GM08714 (cell line): ENCODE measurements around the gene MTRF1L.

Experiments
- H3K4me3 ChIP-seq: fragments of 200-500 bp; sonication (Bioruptor generic); 2 replicates; pipeline ENCODE4 v1.5.1; 2014; ENCODE audit warnings: mild to moderate bottlenecking, low read length, inconsistent platforms
- ZNF274 ChIP-seq: IDR thresholded peaks from 2 replicates; pipeline ENCODE4 v1.6.1; 2012; ENCODE audit warnings: mild to moderate bottlenecking, low read depth, low read length

The MTRF1L gene

DNA sequence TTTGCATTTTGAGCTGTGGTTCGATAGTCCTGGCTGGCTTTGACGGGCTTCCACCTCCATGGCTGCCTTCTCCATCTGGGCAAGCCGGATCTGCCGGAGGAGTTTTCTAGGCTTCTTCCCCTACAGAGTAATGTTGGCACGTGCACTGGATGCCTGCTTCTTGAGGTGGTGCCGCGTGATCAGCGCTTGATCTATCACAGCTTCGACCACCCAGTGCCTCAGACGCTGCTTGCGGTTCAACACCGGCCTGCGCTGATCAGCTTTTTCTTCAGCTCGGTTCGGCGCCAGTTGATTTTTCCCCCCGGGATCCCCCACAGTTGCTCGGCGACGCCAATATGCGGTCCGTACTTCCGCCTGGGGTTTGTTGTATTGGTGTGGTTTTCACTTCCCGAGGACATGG lies 43.2 kb downstream of the MTRF1L start:
- TF ChIP-seq ZNF274 = no peak
- H3K4me3 ChIP-seq = no peak overlapping the region

DNA sequence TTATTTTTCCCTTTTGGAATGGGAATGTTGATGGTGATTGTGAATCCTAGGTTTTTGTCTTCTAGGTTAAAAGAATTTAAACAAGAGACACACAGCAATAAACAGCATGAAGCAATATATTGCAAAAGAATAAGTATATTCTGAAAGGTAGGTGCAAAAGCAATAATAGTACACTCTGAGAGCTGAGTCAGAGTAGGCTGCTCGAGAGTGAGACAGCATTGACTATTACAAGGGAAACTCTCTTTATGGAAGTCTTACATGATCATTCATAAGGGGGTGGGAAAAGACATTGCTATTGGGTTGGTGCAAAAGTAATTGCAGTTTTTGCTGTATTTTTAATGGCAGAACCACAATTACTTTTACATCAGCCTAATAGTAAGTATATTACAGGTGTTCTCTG lies 44.7 kb downstream of the MTRF1L start:
- H3K4me3 ChIP-seq = no peak overlapping the region
- no peak for TF ChIP-seq ZNF274

DNA sequence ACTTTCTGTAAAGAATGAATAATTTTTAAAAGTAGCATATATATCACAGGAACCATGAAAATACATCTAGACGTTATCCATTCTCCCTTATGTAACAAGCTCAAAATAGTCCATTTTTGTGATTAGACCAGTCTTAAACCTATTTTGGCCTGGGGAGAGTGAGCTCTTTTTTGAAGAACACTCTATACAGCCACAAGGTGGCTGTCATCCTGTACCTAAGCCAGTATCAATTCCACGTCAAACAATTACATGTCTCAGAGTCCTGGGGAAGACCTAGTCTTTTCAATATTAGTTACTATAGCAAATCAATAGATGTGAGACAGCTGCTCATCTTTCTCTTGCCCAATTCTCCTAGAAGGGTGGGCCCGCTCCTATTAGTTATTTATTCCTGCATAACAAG lies 48.1 kb downstream of the MTRF1L start:
- TF ChIP-seq ZNF274 = no peak
- no peak overlapping the region for H3K4me3 ChIP-seq

DNA sequence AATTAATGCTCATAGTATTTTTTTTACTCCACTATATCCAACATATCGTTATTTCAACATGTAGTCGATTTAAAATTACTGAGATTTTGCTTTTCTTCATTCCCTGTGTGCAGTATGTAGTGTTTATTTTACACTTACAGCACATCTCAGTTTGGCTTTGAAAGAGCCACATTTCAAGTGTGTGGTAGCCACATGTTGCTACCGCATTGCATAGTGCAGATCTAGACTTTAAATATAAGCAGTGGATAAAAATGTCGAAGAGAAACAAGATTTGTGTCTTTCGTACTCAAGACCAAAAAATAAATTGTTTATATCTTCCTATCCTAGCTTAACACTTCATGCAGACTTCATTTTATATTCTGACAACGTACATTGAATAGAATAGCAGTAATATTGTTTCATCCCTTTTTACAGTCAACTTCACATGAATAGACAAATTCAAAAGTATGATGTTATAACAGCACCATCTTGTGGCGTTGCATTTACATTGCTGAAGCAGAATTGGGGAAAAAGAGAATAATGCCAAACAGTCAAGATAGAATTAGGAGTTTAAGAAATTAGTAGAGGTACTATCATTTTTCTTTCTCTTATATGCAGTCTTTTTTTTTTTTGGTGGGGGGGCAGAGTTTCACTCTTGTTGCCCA lies 49.5 kb downstream of the MTRF1L start:
- TF ChIP-seq ZNF274 = no peak
- no peak overlapping the region for H3K4me3 ChIP-seq

DNA sequence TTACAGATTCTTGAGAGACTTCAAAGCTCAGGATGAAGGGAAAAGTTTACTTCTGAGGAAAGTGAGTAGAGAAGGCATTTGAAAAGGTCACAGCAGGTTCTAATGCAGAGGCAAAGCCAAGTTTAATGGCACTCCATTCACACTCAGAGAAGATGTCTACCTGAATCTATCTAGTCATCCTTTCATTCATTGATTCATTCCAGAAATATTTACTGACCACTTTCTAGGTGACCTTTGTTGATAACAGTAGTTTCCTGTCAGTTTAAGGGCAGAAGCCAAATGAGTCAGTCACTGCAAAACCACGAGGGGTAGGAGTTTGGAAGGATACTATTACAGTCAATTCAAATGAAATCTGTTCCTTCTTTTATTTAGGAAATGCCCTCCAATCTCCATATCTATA lies 50.5 kb downstream of the MTRF1L start:
- TF ChIP-seq ZNF274 = no peak
- H3K4me3 ChIP-seq = no peak overlapping the region

DNA sequence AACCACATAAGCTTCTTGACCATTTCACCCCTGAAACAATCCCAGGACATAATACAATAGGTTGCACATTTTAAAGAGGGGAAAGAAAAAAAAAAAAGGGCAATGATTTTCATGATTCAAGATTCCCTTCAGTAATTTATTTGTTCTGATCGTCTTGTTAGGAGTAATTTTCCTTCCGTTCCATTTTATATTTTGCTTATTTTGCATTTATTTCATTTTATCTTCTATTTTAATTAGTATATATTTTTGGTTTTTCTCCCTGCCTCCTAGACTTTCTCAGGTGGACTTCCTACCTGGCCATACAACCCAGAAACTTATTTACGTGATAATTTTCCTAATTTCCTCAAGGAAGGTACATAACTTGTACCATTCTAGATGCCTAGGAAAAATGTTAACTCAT lies 52.3 kb downstream of the MTRF1L start:
- no peak overlapping the region for H3K4me3 ChIP-seq
- no peak for TF ChIP-seq ZNF274

DNA sequence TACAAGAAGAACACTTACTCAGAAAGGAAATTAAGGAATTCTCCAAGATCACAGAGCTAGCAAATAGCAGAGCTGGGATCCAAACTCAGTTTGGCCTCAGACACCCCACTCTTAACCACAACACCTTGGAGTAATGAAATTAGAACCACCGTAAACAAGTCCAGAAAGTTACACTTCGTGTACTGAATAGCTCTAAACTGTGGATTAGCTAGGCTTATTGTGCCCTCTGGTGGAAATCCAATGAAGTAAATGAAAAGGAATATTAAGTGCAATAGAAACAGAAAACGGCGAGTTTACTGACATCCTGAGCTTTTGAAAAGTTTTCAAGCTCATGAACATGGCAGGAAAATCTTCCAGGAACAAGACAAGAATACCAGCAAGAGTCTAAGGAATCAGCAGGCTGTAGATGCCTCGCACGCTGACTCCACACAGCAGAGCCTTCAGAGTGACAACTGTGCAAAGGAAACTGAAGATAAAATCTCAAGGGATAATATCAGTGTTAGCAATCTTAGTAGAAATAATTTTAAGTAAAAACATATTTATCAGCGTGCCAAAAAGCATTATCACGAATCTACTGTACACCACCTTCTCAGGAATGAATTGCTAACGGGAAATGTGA lies 54.2 kb downstream of the MTRF1L start:
- no peak for TF ChIP-seq ZNF274
- no peak overlapping the region for H3K4me3 ChIP-seq

DNA sequence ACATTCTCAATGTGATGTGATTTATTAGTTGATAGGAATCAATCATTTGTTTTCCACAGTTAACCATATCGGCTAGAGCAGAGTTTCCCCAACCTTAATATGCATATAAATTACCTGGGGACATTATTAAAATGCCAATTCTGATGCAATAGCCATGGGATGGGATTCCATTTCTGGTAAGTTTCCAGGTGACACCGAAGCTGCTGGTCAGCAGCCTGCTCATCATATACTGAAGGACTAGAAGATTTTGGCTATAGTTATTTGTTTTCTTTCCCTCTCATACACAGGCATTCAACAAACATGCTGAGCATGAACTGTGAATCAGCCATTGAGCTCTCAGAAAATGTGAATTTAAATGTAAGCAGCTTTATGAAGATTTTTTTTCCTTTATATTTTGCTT lies 55.5 kb downstream of the MTRF1L start:
- H3K4me3 ChIP-seq = no peak overlapping the region
- TF ChIP-seq ZNF274 = no peak

DNA sequence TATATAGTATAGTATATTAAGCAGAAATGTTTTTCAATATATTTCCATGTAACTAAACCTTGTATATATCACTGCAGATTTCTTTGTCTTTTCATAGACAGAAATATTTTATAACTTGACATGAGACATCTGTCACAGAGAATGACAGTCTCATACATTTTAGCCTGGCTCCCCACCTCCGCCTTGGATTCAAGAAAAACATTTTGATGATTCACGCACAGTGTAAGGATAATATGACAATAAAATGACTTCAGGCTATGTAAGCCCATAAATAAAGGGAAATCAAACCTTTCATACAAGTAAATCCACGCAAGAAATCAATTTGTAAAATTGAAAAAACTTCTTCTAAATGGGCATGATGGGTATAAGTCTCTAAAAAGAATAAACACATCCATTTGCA lies 56.0 kb downstream of the MTRF1L start:
- no peak overlapping the region for H3K4me3 ChIP-seq
- TF ChIP-seq ZNF274 = no peak

DNA sequence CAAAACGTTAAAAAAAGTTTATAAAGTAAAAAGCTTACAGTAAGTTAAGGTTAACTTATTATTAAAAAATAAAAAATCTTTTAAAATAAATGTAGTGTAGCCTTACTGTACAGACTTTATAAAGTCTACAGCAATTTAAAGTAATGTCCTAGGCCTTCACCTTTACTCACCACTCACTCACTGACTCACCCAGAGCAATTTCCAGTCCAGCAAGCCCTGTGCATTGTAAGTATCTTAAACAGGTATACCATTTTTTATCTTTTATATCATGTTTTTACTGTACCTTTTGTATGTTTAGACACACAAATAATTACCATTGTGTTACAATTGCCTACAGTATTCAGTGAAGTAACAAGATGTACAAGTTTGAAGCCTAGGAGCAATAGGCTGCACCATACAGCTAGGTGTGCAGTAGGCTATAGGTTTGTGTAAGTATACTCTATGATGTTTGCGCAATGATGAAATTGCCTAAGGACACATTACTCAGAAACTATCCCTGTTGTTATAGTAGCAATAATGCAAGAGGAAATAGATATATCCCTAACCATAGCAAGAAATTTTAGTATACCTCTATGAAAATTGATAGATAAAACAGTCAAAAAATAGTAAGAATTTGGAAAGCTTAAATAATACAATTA lies 59.1 kb downstream of the MTRF1L start:
- no peak for TF ChIP-seq ZNF274
- no peak overlapping the region for H3K4me3 ChIP-seq

DNA sequence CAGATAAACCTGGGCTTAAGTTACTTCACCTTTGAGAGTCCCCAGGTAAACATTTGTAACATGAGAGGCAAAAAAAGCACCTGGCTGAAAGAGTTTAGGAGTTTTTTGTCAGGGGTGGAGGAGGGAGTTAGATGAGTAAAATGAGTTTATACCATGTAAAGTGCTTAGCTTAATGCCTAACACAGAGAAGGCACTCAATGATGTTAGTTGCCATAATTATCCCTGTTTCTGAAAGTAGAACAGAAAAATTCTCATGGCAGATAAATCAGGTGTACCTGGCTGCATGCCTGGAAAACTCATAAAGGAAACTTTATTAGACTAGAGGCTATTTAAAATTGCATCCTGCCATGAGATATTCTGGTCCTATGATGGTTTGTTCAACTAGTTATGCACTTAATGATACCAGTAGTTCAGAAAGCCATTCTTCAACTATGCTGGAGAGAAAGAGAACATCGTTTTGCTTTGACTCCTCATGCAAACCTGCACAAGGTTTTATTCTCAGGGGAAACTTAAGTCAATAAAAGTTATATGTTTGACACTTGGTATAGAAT lies 60.1 kb downstream of the MTRF1L start:
- no peak overlapping the region for H3K4me3 ChIP-seq
- TF ChIP-seq ZNF274 = no peak

DNA sequence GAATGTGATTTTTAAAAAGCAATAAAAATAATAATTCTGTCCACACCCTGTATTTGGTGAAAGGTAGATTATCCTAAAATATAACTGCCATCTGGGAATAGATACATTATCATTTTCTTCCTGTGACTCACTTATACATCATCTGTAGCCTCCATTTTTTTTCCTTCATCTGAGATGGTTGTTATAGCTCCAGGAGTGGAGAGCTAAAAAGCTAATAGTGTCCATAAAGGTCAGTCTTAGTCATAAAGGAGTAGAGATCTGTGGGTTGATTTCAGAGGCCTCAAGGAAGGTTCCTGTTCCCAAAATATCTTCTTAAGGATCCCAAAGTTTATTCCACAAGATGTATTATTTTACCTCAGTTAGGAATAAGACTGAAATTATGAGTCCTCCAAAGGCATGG lies 60.8 kb downstream of the MTRF1L start:
- H3K4me3 ChIP-seq = no peak overlapping the region
- TF ChIP-seq ZNF274 = no peak
